ENCODE data around the gene SPTBN1.

Gene SPTBN1

GRCh38 chr2:54646170-54646927, 190.2 kb downstream of the SPTBN1 start:
- DNase-seq (ENCODE audit: low read depth in 1 of 2, low spot score in 1 of 2): no peak

DNA sequence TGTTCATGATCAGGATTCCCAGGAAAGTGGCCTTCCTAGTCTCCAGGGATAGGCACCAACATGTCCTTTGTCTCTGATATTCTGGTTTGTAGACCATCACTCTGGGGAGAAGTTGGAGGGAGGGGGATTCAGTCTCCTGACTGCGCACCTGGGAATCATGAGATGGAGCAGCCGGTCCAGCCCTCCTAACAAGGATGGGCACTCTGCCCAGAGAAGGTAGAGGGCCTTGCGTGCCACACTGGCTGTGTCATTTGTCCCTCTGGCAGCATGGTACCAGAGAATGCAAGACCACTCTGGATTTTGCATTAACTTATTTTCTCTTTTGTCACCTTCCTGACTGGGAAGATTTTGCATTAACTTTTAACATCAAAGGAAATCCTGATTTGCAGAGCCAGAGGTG, 192.1 kb downstream of the SPTBN1 start:
- no peak for DNase-seq (ENCODE audit: low read depth in 1 of 2, low spot score in 1 of 2)

- DNase-seq (ENCODE audit: low read depth in 1 of 2, low spot score in 1 of 2): no peak
Observed at GRCh38 chr2:54649191-54649590, 193.1 kb downstream of the SPTBN1 start.

DNA sequence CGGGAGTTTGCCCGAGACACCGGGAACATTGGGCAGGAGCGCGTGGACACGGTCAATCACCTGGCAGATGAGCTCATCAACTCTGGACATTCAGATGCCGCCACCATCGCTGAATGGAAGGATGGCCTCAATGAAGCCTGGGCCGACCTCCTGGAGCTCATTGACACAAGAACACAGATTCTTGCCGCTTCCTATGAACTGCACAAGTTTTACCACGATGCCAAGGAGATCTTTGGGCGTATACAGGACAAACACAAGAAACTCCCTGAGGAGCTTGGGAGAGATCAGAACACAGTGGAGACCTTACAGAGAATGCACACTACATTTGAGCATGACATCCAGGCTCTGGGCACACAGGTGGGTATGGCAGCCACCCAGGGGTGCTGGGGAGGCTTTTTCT, 193.5 kb downstream of the SPTBN1 start:
- DNase-seq (ENCODE audit: low read depth in 1 of 2, low spot score in 1 of 2): no peak

- no peak for DNase-seq (ENCODE audit: low read depth in 1 of 2, low spot score in 1 of 2)
Observed at GRCh38 chr2:54650612-54651011, 194.5 kb downstream of the SPTBN1 start.

- DNase-seq (ENCODE audit: low read depth in 1 of 2, low spot score in 1 of 2): no peak
Observed at GRCh38 chr2:54651291-54651690, 195.2 kb downstream of the SPTBN1 start.

DNA sequence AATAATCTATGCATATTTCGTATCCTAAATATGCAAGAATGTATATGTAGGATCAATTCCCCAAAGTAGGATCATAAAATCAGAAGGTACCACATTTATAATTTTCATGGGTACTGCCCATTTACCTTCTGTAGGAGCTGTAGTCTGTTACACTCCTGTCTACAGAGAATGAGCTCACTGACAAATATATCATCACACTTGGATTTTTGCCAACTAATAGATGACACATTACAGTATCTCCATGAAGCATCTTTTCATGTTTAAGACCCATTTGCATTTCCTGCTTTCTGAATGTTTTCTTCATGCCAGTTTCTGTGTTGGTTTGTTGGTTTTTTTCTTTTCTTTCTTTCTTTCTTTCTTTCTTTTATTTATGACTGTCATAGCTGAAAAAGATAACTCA, 196.4 kb downstream of the SPTBN1 start:
- no peak for DNase-seq (ENCODE audit: low read depth in 1 of 2, low spot score in 1 of 2)

- DNase-seq (ENCODE audit: low read depth in 1 of 2, low spot score in 1 of 2): no peak
Observed at GRCh38 chr2:54653572-54654204, 197.6 kb downstream of the SPTBN1 start.

- DNase-seq (ENCODE audit: low read depth in 1 of 2, low spot score in 1 of 2): no peak
Observed at GRCh38 chr2:54655046-54655809, 199.1 kb downstream of the SPTBN1 start.

GRCh38 chr2:54656863-54657262, 200.7 kb downstream of the SPTBN1 start:
- no peak for DNase-seq (ENCODE audit: low read depth in 1 of 2, low spot score in 1 of 2)

DNA sequence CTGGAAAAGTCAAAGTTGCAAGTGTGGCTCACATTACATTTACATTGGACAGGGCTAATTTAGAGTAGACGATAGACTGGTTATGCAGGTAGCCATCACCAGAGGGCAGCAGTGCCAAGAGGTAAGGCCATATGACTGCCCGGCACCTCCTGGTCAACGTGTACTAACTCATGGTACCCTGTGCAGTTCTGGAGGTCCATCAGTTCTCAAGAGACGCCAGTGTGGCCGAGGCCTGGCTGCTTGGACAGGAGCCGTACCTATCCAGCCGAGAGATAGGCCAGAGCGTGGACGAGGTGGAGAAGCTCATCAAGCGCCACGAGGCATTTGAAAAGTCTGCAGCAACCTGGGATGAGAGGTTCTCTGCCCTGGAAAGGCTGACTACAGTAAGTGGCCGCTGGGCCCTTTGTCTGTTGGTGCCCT, 201.5 kb downstream of the SPTBN1 start:
- DNase-seq (ENCODE audit: low read depth in 1 of 2, low spot score in 1 of 2): no peak

DNA sequence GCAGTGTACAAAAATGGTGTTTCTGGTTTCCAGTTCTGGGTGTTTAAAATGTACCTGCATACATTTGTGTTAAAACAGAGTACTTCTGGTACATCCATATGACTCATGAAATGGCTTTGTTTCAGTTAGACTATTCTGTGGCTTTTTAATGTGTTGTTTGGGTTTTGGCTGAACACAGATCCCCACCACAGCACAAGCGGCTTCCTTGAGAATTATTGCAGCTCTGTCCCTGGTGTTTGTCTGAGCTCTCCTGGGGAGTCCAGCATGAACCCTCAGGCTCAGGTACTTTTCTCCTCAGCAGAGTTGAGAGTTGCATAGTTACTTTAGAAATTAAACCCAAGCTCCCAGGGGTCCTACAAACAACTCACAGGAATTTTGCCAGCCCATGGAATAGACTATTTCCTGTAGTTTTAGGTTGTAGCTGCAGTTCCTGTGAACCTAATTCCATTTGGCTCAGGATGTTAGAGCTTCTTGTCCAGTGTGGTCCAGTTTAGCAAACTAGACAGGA, 202.5 kb downstream of the SPTBN1 start:
- no peak for DNase-seq (ENCODE audit: low read depth in 1 of 2, low spot score in 1 of 2)

DNA sequence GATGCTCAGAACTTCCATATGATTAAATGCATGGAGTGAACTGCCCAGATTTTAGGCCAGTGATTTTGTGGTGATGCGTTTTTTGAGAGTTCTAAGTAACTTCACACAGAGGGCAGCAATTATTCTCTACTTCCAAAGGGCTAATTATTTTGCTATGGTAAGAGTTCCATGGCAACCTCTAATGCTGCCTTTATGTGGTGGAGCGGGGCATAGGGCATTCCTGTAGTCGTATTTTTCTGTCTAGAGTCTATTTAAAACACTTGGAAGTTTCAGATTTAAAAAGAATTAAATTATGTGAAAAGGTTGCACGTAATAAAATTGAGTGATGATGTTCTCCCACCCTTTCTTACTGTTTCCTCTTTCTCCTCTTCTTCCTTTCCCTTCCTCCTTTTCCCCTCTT, 203.4 kb downstream of the SPTBN1 start:
- DNase-seq (ENCODE audit: low read depth in 1 of 2, low spot score in 1 of 2): no peak

- DNase-seq (ENCODE audit: low read depth in 1 of 2, low spot score in 1 of 2): no peak
Observed at GRCh38 chr2:54660752-54661151, 204.6 kb downstream of the SPTBN1 start.

DNA sequence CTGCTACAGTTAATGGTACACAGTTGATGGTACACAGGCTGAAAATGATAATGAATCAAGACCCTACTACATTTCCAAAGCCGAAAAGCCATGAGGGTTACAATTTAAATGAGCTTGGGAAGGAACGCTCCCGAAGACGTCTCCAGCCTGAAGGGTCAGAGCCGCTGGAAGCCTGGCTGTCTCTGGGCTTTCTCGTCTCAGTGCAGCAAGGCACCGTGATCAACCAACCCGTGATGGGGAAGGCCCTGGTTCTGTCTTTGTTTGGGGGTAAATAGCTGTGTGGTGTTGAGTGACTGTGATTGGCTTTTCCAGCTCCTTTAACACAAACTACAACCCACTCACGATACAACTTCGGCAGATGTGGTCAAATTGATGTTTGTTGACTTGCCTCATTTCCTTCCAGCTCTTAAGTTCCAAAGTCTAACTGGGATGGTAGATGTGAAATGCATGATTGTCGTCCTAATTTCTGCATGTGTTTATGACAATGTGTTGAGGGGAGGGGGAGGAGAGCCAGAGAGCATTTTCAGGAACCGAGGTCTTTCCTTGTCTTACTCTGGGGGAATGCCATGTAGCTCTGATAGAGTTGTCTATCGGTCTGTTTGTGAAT, 207.4 kb downstream of the SPTBN1 start:
- DNase-seq (ENCODE audit: low read depth in 1 of 2, low spot score in 1 of 2): no peak

DNA sequence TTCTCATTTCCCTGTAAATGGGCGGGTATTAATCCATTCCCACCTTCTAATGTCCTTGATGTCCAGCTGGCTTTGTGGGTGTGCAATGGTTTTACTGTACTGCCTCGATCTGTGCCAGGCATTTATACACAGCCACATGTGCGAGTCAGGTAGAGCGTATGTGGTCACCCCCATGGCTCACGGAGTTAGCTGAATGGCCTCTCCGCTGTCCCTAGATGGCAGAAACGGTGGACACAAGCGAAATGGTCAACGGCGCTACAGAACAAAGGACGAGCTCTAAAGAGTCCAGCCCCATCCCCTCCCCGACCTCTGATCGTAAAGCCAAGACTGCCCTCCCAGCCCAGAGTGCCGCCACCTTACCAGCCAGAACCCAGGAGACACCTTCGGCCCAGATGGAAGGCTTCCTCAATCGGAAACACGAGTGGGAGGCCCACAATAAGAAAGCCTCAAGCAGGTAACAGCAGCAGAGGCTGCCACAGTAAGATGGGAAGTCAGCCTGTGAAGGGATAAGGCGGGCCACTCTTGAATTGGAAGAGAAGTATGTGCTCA, 208.2 kb downstream of the SPTBN1 start:
- no peak for DNase-seq (ENCODE audit: low read depth in 1 of 2, low spot score in 1 of 2)

GRCh38 chr2:54665436-54665856, 209.3 kb downstream of the SPTBN1 start:
- no peak for DNase-seq (ENCODE audit: low read depth in 1 of 2, low spot score in 1 of 2)

DNA sequence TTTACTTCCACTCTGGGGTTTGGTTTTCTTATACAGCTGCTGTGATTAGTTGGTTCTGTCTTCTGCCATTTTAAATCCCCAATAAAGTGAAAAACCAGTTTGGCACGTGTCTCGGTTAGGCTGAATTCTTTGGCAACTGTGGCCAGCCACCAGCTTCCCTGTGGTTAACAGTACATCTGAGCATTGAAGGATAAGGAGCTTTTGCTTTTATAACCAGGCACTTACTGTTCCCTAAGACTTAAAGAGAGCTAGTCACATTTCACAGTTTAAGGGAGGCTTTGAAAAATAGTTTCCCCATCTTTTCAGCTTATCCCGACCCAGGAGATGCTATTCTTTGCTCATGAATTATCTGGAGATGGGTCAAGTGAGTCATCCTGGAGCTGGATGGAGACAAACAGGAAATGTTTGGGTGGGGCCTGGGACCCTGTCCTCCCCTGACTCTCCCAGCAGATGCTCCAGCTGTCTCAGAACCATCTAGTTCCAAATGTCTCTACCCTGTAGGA, 210.1 kb downstream of the SPTBN1 start:
- no peak for DNase-seq (ENCODE audit: low read depth in 1 of 2, low spot score in 1 of 2)

- no peak for DNase-seq (ENCODE audit: low read depth in 1 of 2, low spot score in 1 of 2)
Observed at GRCh38 chr2:54666634-54667265, 210.6 kb downstream of the SPTBN1 start.

DNA sequence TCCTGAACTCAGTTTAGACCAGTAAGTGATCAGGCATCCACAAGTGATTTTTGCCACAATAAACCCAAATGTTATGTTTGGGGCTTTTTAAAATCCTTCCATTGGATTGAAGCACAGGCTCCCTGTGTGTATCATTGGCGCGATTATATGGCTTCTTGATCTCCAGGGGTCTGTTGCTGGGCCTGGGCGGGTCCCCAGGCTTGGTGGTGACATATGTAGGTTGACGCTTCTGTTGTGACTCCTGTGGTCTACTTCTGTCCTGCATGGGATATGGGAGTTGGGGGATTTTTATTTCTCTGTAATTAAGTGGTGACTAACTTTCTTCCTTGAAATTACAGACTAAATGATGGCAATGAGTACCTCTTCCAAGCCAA, 211.1 kb downstream of the SPTBN1 start:
- no peak for DNase-seq (ENCODE audit: low read depth in 1 of 2, low spot score in 1 of 2)

All from activated T-helper 1 cell treated with anti-CD3 and anti-CD28 coated beads, Interleukin-2, amount 50 U/mL, for 16 hours (primary cell).